Spleen (tissue), 11 donors: ENCODE measurements around the gene TMEM19. TPM values are rescaled to one million over a fixed set of nuclear protein-coding genes. Genes with fewer than 3 reads are reported as not detected.

ENCODE experiments used
- DNase-seq: peaks from one replicate; pipeline ENCODE4 v3.0.0-alpha.2; 2020
- H3K27ac ChIP-seq, 8 donors: fragments of 200-600 bp; sonication (generic) in 7 of 8; 1 replicate in 4 of 8; 2 replicates in 4 of 8; pipeline versions ENCODE4 v1.5.0 to v1.8.0; 2016 to 2021; ENCODE audit warnings: inconsistent platforms in 4 of 8, mild to moderate bottlenecking in 4 of 8, moderate library complexity in 1 of 8
- H3K27me3 ChIP-seq, 7 donors: fragments of 200-600 bp; sonication (generic) in 6 of 7; replicated peaks in 1 of 7; 1 replicate in 4 of 7; 2 replicates in 3 of 7; pipeline versions ENCODE4 v1.5.0 to v1.8.0; 2016 to 2021; ENCODE audit warnings: inconsistent platforms in 3 of 7, mild to moderate bottlenecking in 1 of 7
- H3K36me3 ChIP-seq, 6 donors: fragments of 200-600 bp; sonication (generic) in 5 of 6; 1 replicate in 4 of 6; 2 replicates in 2 of 6; pipeline versions ENCODE4 v1.5.0 to v1.8.0; 2016 to 2021; ENCODE audit warnings: inconsistent platforms in 2 of 6
- H3K4me1 ChIP-seq, 6 donors: fragments of 200-600 bp; sonication (generic) in 5 of 6; 1 replicate in 3 of 6; 2 replicates in 3 of 6; pipeline versions ENCODE4 v1.5.0 to v1.8.0; 2016 to 2021; ENCODE audit warnings: inconsistent platforms in 3 of 6
- H3K4me3 ChIP-seq, 8 donors: fragments of 200-600 bp; sonication (generic) in 7 of 8; 1 replicate in 4 of 8; 2 replicates in 4 of 8; pipeline versions ENCODE4 v1.5.0 to v1.8.0; 2016 to 2021; ENCODE audit warnings: inconsistent platforms in 4 of 8, mild to moderate bottlenecking in 4 of 8, moderate library complexity in 2 of 8
- H3K9me3 ChIP-seq, 8 donors: fragments of 200-600 bp; sonication (generic) in 7 of 8; 1 replicate in 4 of 8; 2 replicates in 4 of 8; pipeline versions ENCODE4 v1.5.0 to v1.8.0; 2016 to 2021; ENCODE audit warnings: inconsistent platforms in 4 of 8
- POLR2A ChIP-seq, 3 donors: fragments of 450-650 bp; IDR thresholded peaks; one replicate each; pipeline ENCODE4 v1.5.1; 2017; ENCODE audit warnings: antibody characterized with exemption in 3 of 3, mild to moderate bottlenecking in 1 of 3
- POLR2AphosphoS5 ChIP-seq, 3 donors: sonication (generic); formaldehyde crosslinking; IDR thresholded peaks; one replicate each; pipeline ENCODE4 v1.5.1; 2017; ENCODE audit warnings: antibody characterized with exemption in 3 of 3
- whole genome bisulfite sequencing, 5 donors: extraction: QIAGEN DNeasy Blood & Tissue Kit in 3 of 5; methylation state at CpG; one replicate each; pipeline versions ENCODE4 v1.1.5 to v1.1.7; 2013 to 2018; 5-methylcytosine and 5-hydroxymethylcytosine counted together
- intact Hi-C: fragments of 100-400 bp; cut with DNase I; formaldehyde crosslinking; loops from one replicate; pipeline ENCODE4 v1.15.0; 2023; ENCODE audit warnings: low total_unique reads
- polyA plus RNA-seq, 3 donors: library from polyadenylated mRNA; stranded (reverse); fragments of 200-250 nt; gene quantifications; one replicate each; pipeline ENCODE4 v1.2.1, GENCODE V29; 2013
- total RNA-seq, 7 donors: library from RNA; depleted of rRNA in 3 of 7; stranded (reverse); fragments of >200 nt in 3 of 7; fragmentation: NEBNext Ultra II Directional in 4 of 7; extraction: Animal tissue kit (Norgen Biotek cat#: 25700) in 4 of 7; gene quantifications; one replicate each; pipeline versions ENCODE4 v1.1.0 to v1.2.1, GENCODE V29; 2016 to 2021
- TF ChIP-seq, protein P1 (sequence below), 11 experiments: fragments of 200-600 bp in 7 of 11; fragments of 450-650 bp in 4 of 11; sonication (generic) in 4 of 11; IDR thresholded peaks in 8 of 11; conservative IDR thresholded peaks in 3 of 11; 1 replicate in 7 of 11; 2 replicates in 4 of 11; pipeline versions ENCODE4 v1.4.0 to v1.8.0; 2016 to 2021; ENCODE audit warnings: antibody characterized with exemption in 11 of 11, inconsistent platforms in 4 of 11, mild to moderate bottlenecking in 1 of 11
- donor health status: healthy with polysubstance abuse.
- donor health status: DM: no; HTN: no; CAD: no; lungs with moderate emphysema.
- donor health status: DM: no; HTN: no; CAD: no.
- donor health status: Bipolar disorder and iron deficiency.
- donor health status: healthy.
- donor health status: DM: no; HTN: no; CAD: no.
- donor health status: DM: yes; HTN: yes; CAD: no.

The TMEM19 gene
- total and polyA plus RNA-seq, 10 donors = 15.0 to 42.4 (median 29.6) TPM

GRCh38 chr12:71746974-71747611 is 61.2 kb downstream of the TMEM19 start:
- Histone ChIP-seq H3K27ac (no peak overlapping the region), H3K4me3 (no peak overlapping the region), H3K4me1 (peaks cover 0 to 5% (median 0%) of the 10 kb centered on the region in 6 donors), H3K27me3 (peaks cover 0 to 13% (median 0%) of the 10 kb centered on the region in 7 donors), H3K36me3 (no peaks in the 10 kb centered on the region), H3K9me3 (no peaks in the 10 kb centered on the region)
- TF ChIP-seq, protein P1, sequence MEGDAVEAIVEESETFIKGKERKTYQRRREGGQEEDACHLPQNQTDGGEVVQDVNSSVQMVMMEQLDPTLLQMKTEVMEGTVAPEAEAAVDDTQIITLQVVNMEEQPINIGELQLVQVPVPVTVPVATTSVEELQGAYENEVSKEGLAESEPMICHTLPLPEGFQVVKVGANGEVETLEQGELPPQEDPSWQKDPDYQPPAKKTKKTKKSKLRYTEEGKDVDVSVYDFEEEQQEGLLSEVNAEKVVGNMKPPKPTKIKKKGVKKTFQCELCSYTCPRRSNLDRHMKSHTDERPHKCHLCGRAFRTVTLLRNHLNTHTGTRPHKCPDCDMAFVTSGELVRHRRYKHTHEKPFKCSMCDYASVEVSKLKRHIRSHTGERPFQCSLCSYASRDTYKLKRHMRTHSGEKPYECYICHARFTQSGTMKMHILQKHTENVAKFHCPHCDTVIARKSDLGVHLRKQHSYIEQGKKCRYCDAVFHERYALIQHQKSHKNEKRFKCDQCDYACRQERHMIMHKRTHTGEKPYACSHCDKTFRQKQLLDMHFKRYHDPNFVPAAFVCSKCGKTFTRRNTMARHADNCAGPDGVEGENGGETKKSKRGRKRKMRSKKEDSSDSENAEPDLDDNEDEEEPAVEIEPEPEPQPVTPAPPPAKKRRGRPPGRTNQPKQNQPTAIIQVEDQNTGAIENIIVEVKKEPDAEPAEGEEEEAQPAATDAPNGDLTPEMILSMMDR (IDR thresholded peaks at IDR 0.05 in 8 of 11, conservative IDR thresholded peaks at IDR 0.05 in 3 of 11) = peak; percentile 47 to 84 (median 75)
- TF ChIP-seq POLR2A (IDR thresholded peaks at IDR 0.05) (no peak), POLR2AphosphoS5 (IDR thresholded peaks at IDR 0.05) (no peak)
- DNase-seq = no peak
- 38 to 49% (median 38%) methylated on average over 4 of the region's 4 CpGs for WGBS, 5 donors
- intact Hi-C loops = loop anchor here (5.0 kb wide), 1 partner anchor 330 kb away; no protein-coding TSS in a partner anchor

DNA sequence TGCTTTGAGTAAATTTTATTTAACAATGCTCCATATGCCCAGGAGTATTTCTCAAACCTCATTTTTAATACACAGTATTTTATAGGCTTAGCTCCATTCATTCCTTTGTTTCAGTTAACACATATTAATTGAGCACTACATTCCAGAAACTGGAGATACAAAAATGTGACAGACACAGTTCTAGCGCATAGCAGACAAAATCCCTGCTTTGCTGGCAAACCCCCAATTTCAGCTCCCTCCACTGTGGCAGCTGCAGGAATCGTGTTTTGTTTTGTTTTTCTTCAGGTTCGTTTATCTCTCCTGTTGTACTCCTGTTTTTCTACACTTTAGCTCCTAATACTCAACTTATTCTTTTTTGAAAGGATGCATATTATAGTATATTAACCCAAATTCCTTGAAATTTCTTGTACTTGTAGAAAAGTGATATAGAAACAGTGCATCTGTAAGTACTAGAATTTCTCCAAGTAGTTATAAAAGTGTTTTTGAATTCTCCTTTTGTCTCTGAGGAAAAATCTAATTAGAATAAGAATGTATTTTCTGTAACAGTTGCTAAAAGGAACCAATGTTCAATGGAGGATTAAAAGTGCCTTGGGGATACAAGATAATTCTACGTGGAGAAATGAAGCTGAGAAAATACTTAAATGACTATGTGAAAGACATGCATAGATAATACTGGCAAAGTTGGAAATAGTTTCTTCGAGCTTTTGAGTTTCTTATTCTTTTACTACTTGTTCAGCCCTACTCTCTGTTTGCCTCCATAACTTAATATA is 62.4 kb downstream of the TMEM19 start:
- peaks cover 0 to 5% (median 0%) of the 10 kb centered on the region in 6 donors for H3K4me1 ChIP-seq
- H3K27me3 ChIP-seq = peaks cover 0 to 13% (median 0%) of the 10 kb centered on the region in 7 donors
- TF ChIP-seq POLR2AphosphoS5 (IDR thresholded peaks at IDR 0.05) = no peak
- TF ChIP-seq POLR2A (IDR thresholded peaks at IDR 0.05) = no peak
- TF ChIP-seq, protein P1 (IDR thresholded peaks at IDR 0.05 in 8 of 11, conservative IDR thresholded peaks at IDR 0.05 in 3 of 11) = no peak
- H3K36me3 ChIP-seq = no peaks in the 10 kb centered on the region
- H3K4me3 ChIP-seq = no peak overlapping the region
- WGBS, 5 donors = 65 to 79% (median 75%) methylated on average over 5 of the region's 5 CpGs
- no peaks in the 10 kb centered on the region for H3K9me3 ChIP-seq
- DNase-seq = no peak
- no peak overlapping the region for H3K27ac ChIP-seq
- intact Hi-C loops = loop anchor here (5.0 kb wide), 1 partner anchor 331 kb away; no protein-coding TSS in a partner anchor

- no peak for DNase-seq
- Histone ChIP-seq H3K36me3 (no peaks in the 10 kb centered on the region), H3K9me3 (no peaks in the 10 kb centered on the region), H3K27me3 (peaks cover 0 to 13% (median 0%) of the 10 kb centered on the region in 7 donors), H3K4me3 (no peak overlapping the region), H3K4me1 (peaks cover 3 to 12% (median 6%) of the 10 kb centered on the region in 6 donors), H3K27ac (no peak overlapping the region)
- 52 to 100% (median 81%) methylated on average over 1 of the region's 1 CpG for WGBS, 5 donors
- intact Hi-C loops = loop anchor here (5.0 to 10.0 kb wide), 2 partner anchors 65 to 332 kb away; partner anchors contain the start of gene TMEM19
- no peak for TF ChIP-seq POLR2AphosphoS5 (IDR thresholded peaks at IDR 0.05)
- TF ChIP-seq POLR2A (IDR thresholded peaks at IDR 0.05) = no peak
- TF ChIP-seq, protein P1 (IDR thresholded peaks at IDR 0.05 in 8 of 11, conservative IDR thresholded peaks at IDR 0.05 in 3 of 11) = no peak
These were observed 63.8 kb downstream of the TMEM19 start for GRCh38 chr12:71749666-71750065.

DNA sequence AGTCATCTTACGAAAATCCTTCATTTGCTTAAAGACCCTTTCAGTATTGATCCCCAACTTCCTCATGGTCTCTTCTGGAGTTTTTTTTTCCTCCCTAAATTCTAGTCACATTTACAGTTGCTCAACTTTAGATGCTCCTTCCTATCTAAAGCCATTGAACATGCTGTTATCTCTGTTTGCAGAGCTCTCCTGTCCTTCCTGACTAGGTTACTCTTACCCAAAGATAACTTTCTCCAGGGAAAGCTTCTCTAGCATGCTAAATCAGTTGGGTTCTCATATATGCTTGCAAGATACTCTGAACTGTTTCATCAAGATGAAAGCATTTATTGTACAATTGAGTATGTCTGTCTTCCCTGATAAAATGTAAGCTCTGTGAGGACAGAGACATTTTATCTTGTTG is 67.0 kb downstream of the TMEM19 start:
- Histone ChIP-seq H3K4me1 (peaks cover 13 to 34% (median 29%) of the 10 kb centered on the region in 6 donors), H3K27ac (no peak overlapping the region), H3K27me3 (peaks cover 0 to 11% (median 0%) of the 10 kb centered on the region in 7 donors), H3K36me3 (peaks cover 0 to 11% (median 4%) of the 10 kb centered on the region in 6 donors), H3K4me3 (no peak overlapping the region), H3K9me3 (peaks cover 0 to 3% (median under 1%) of the 10 kb centered on the region in 8 donors)
- TF ChIP-seq POLR2A (IDR thresholded peaks at IDR 0.05) (no peak), POLR2AphosphoS5 (IDR thresholded peaks at IDR 0.05) (no peak)
- TF ChIP-seq, protein P1 (IDR thresholded peaks at IDR 0.05 in 8 of 11, conservative IDR thresholded peaks at IDR 0.05 in 3 of 11) = no peak
- intact Hi-C loops = loop anchor here (10.0 kb wide), 1 partner anchor 68 kb away; the partner anchor contains the start of gene TMEM19
- DNase-seq = no peak
- 76 to 97% (median 84%) methylated on average over 1 of the region's 1 CpG for WGBS, 5 donors
